IPS DF 6.9 (cell line): Measurements from ENCODE around the gene SRSF4.
"Not testable (repeated sequence)": the region's sequence is repeated elsewhere in the genome, so short reads cannot be mapped to it uniquely, and the experiment has no call there.

Source experiments
- DNase-seq: peaks from one replicate; pipeline ENCODE4 v3.0.0-alpha.2; 2013; ENCODE audit warnings: low read depth, low spot score
- H3K27ac ChIP-seq: one replicate; pipeline ENCODE4 v1.5.1; 2013; ENCODE audit warnings: low read length, control low read depth
- H3K27me3 ChIP-seq: 2 replicates; pipeline ENCODE4 v1.6.1; 2013; ENCODE audit warnings: mild to moderate bottlenecking, low read length; ENCODE audit not compliant: control insufficient read depth, insufficient read depth
- H3K36me3 ChIP-seq: 2 replicates; pipeline ENCODE4 v1.6.1; 2013; ENCODE audit warnings: low read length; ENCODE audit not compliant: control insufficient read depth, insufficient read depth
- H3K4me1 ChIP-seq: 2 replicates; pipeline ENCODE4 v1.6.1; 2013; ENCODE audit warnings: low read length; ENCODE audit not compliant: control insufficient read depth, insufficient read depth
- H3K4me3 ChIP-seq: 2 replicates; pipeline ENCODE4 v1.5.1; 2013; ENCODE audit warnings: mild to moderate bottlenecking, low read length
- H3K9me3 ChIP-seq: 2 replicates; pipeline ENCODE4 v1.6.1; 2013; ENCODE audit warnings: low read length, inconsistent platforms; ENCODE audit not compliant: control insufficient read depth, insufficient read depth
- WGBS: extraction: QIAGEN DNeasy Blood & Tissue Kit; methylation state at CpG from one replicate; pipeline ENCODE4 v1.1.7; 2013; ENCODE audit warnings: mixed read lengths, missing lambda C conversion rate; ENCODE audit not compliant: insufficient read length, insufficient coverage; 5-methylcytosine and 5-hydroxymethylcytosine counted together

SRSF4 gene

DNA sequence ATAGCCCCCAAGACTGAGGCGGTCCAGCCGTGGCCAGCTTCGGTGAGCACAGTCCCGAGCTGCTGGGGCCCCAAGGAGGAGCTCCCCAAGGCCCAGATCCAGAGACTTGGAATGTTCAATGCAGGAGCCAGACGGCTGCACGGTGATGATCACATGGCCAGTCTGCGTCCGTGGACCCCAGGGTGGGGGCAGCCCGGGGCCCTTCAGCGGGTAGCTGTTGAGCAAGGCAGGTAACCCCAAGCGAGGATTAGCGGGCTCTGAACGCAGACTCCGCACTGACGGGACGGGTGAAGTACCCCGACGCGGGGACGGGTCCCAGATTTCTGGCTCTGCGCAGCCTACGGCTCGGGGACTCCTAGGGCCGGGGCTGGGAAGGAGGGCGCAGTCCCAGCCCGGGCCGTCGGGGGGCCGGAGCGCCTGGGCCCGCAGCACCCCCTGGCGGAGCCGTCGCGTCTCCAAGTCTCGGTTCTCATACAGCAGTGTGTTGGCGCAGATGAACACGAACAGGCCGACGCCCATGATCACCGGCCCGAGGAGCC, 60.7 kb downstream of the SRSF4 start:
- no peak for DNase-seq
- H3K9me3 ChIP-seq: no peaks in the 10 kb centered on the region
- H3K4me1 ChIP-seq: no peaks in the 10 kb centered on the region
- H3K36me3 ChIP-seq: no peaks in the 10 kb centered on the region
- H3K4me3 ChIP-seq: peak overlapping the region; percentile 45; the same call in 1 of the 2 replicates
- no peak overlapping the region for H3K27ac ChIP-seq
- no peaks in the 10 kb centered on the region; the same call in 1 of the 2 replicates for H3K27me3 ChIP-seq
- WGBS: no CpG with 5 or more reads among the region's 42 CpGs

DNA sequence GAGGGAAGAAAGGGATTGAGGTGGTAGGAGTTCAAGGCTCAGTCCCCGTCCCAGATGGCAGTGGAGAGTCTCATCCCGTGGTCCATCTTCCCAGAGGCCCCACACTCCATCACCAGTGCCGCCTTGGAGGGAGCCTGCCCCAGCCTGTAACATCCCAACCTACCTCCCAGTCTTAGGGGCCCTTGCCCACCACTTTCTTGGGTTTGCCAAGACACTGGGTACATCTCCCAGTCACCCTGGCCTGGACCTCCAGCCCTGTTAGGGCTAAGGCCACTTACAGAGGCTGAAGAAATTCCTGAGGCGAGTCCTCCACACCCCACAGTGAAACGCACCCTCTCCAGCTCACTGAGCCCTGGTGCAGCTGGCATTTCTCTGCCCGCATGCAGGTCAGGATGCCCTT, 61.3 kb downstream of the SRSF4 start:
- Histone ChIP-seq H3K27ac (no peak overlapping the region), H3K27me3 (no peaks in the 10 kb centered on the region; the same call in 1 of the 2 replicates), H3K4me3 (no peak overlapping the region), H3K36me3 (no peaks in the 10 kb centered on the region), H3K9me3 (no peaks in the 10 kb centered on the region), H3K4me1 (no peaks in the 10 kb centered on the region)
- WGBS: no CpG with 5 or more reads among the region's 6 CpGs
- DNase-seq: no peak

DNA sequence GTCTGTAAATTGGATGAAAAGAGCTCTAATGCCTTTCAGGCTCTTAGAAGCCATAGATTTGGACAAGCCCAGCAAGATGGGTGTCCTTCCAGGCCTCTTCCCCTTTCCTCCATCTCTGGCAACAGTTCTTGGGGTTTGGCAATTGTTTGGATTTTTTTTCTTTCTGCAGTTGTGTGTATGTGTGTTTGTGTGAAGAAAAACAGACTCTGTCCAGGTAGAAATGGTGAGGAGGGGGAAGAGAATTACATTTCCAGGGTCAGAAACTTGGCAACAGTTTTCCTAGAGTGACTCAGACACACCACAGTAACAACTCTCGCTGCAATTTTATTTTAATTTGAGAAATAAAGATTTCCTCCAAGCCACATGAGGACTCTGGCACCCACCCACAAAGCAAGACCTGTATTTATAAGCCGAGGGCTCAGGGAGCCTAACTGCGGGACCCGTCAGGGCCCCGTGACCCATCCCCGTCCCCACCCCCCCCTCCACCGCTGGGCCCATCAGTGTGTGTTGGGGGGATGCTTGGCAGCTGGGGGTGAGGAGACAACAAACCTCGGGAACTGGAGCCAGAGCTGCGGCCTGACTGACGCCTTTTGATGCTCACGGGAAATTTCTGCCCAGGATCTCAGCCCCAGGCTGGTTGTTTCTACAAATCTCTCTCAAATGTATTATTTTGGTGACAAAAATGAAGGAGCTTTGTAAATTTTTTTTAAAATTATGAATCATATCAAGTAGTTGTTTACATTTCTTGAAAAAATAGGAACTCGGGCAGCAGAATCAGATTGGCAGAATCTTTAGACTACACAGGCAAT, 62.4 kb downstream of the SRSF4 start:
- Histone ChIP-seq H3K27ac (no peak overlapping the region), H3K4me3 (no peak overlapping the region), H3K36me3 (no peaks in the 10 kb centered on the region), H3K4me1 (no peaks in the 10 kb centered on the region), H3K9me3 (no peaks in the 10 kb centered on the region), H3K27me3 (no peaks in the 10 kb centered on the region; the same call in 1 of the 2 replicates)
- no peak for DNase-seq
- no CpG with 5 or more reads among the region's 12 CpGs for WGBS

DNA sequence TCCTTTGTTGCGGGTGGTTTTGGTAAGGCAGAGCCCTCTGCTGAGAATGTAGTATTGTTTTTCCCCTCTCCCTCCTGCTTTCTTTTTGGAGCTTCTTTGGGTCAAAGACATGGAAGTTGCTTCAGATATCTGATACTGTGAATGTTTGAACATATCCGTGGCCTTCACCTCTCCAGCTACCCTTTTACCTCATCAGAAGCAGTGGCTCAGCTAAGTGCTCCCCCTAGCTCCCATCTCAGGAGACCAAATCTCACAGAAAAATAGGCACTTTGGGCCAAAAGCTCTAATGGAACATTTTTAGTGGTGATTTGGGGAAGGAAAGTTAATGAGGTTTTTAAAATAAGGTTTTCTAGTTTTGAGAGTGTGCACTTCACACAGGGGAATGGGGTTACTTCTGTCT, 64.3 kb downstream of the SRSF4 start:
- Histone ChIP-seq H3K36me3 (no peaks in the 10 kb centered on the region), H3K9me3 (no peaks in the 10 kb centered on the region), H3K27me3 (no peaks in the 10 kb centered on the region), H3K27ac (no peak overlapping the region), H3K4me3 (no peak overlapping the region), H3K4me1 (no peaks in the 10 kb centered on the region)
- DNase-seq: no peak
- WGBS: no CpG with 5 or more reads among the region's 2 CpGs

DNA sequence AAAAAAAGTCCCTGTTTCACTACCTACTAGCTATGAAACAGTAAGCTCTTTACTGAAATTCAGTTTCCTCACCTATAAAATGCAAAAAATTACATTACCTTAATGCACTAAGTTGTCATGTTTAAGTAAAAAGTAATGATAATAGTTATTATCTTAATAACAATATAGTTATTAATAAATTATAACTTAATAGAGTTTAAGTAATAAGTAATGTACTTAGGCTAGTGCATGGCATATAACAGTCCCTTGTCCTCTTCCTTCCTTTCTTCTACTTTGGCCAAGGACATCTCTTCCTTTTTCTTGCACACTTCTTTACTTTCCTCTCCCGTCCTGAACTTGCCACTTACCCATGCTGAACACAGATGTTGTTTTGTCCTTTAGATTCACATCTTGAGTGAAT, 67.0 kb downstream of the SRSF4 start:
- DNase-seq: no peak
- no peaks in the 10 kb centered on the region for H3K4me1 ChIP-seq
- H3K27ac ChIP-seq: no peak overlapping the region
- H3K9me3 ChIP-seq: no peaks in the 10 kb centered on the region
- no peaks in the 10 kb centered on the region for H3K36me3 ChIP-seq
- no CpG with 5 or more reads among the region's 1 CpG for WGBS
- H3K27me3 ChIP-seq: no peaks in the 10 kb centered on the region
- no peak overlapping the region for H3K4me3 ChIP-seq

GRCh38 chr1:29113413-29114117, 68.1 kb downstream of the SRSF4 start:
- no CpG with 5 or more reads among the region's 6 CpGs for WGBS
- DNase-seq: no peak
- Histone ChIP-seq H3K27me3 (no peaks in the 10 kb centered on the region), H3K9me3 (no peaks in the 10 kb centered on the region), H3K27ac (no peak overlapping the region), H3K36me3 (no peaks in the 10 kb centered on the region), H3K4me1 (no peaks in the 10 kb centered on the region), H3K4me3 (no peak overlapping the region)

- Histone ChIP-seq H3K27ac (no peak overlapping the region), H3K27me3 (no peaks in the 10 kb centered on the region), H3K4me3 (no peak overlapping the region), H3K4me1 (no peaks in the 10 kb centered on the region), H3K9me3 (no peaks in the 10 kb centered on the region), H3K36me3 (no peaks in the 10 kb centered on the region)
- no CpG with 5 or more reads among the region's 7 CpGs for WGBS
- no peak for DNase-seq
These were observed 68.8 kb downstream of the SRSF4 start for GRCh38 chr1:29112705-29113412.

DNA sequence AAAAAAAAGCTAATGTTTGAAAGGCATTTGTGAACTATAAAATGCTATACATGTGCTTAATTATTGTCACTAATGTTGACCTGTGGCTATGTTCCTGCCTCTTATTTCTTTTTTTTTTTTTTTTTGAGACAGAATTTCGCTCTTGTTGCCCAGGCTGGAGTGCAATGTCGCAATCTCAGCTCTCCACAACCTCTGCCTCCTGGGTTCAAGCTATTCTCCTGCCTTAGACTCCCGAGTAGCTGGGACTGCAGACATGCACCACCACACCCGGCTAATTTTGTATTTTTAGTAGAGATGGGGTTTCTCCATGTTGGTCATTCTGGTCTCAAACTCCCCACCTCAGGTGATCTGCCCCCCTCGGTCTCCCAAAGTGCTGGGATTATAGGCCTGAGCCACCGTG, 73.7 kb downstream of the SRSF4 start:
- DNase-seq, H3K36me3 ChIP-seq, H3K9me3 ChIP-seq, H3K27me3 ChIP-seq, H3K4me3 ChIP-seq, H3K4me1 ChIP-seq, H3K27ac ChIP-seq: not testable (repeated sequence)
- no CpG with 5 or more reads among the region's 6 CpGs for WGBS

GRCh38 chr1:29105822-29106221, 75.9 kb downstream of the SRSF4 start:
- Histone ChIP-seq H3K36me3 (no peaks in the 10 kb centered on the region), H3K27me3 (no peaks in the 10 kb centered on the region), H3K4me1 (no peaks in the 10 kb centered on the region), H3K4me3 (no peak overlapping the region), H3K27ac (no peak overlapping the region), H3K9me3 (no peaks in the 10 kb centered on the region)
- no peak for DNase-seq
- WGBS: no CpG with 5 or more reads among the region's 6 CpGs

DNA sequence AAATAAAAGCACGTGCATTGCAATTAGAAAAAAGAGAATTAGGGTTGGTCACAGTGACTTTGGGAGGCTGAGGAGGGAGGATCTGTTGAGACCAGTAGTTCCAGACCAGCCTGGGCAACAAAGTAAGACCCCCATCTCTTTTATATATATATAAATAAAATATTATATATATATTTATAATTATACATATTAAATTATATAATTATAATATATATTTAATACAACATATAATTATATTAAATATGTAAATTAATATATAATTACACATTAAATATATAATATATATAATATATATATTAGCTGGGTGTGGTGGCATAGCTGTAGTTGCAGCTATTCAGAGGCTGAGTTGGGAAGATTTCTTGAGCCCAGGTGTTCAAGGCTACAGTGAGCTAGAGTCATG, 81.2 kb downstream of the SRSF4 start:
- WGBS: no CpG with 5 or more reads among the region's 1 CpG

More for the DNA sequence above, 81.2 kb downstream of the SRSF4 start:
- H3K4me3 ChIP-seq: no peak overlapping the region
- no peak for DNase-seq
- H3K4me1 ChIP-seq: 0 out of 2 replicates have a peak, but pooled peaks cover 1% of the 10 kb centered on the region
- H3K27ac ChIP-seq: no peak overlapping the region
- H3K9me3 ChIP-seq: no peaks in the 10 kb centered on the region
- H3K36me3 ChIP-seq: no peaks in the 10 kb centered on the region; the same call in 1 of the 2 replicates
- H3K27me3 ChIP-seq: no peaks in the 10 kb centered on the region
